Spinal cord (tissue), 10 donors: ENCODE results near the gene ERC1. TPM values are rescaled to one million over a fixed set of nuclear protein-coding genes. Genes with fewer than 3 reads are reported as not detected.
A peak's percentile ranks its signal among the peaks of the same experiment; 100 is the strongest.
"Not testable (repeated sequence)": the region's sequence is repeated elsewhere in the genome, so short reads cannot be mapped to it uniquely, and the experiment has no call there.

Source experiments
- DNase-seq, 6 donors: peaks; one replicate each; pipeline versions ENCODE4 v3.0.0 to v3.0.0-alpha.2; 2013 to 2015; ENCODE audit warnings: low spot score in 6 of 6, low read depth in 4 of 6
- H3K27ac ChIP-seq: one replicate; pipeline ENCODE4 v1.5.1; 2013; ENCODE audit warnings: low read depth, low read length, control low read depth
- H3K27me3 ChIP-seq: one replicate; pipeline ENCODE4 v1.6.1; 2013; ENCODE audit warnings: low read length; ENCODE audit not compliant: control insufficient read depth, insufficient read depth
- H3K36me3 ChIP-seq: one replicate; pipeline ENCODE4 v1.6.1; 2013; ENCODE audit warnings: low read length; ENCODE audit not compliant: control insufficient read depth, insufficient read depth
- H3K4me1 ChIP-seq: one replicate; pipeline ENCODE4 v1.6.1; 2013; ENCODE audit warnings: low read length; ENCODE audit not compliant: control insufficient read depth, insufficient read depth
- H3K4me3 ChIP-seq: one replicate; pipeline ENCODE4 v1.5.1; 2013; ENCODE audit warnings: low read depth, low read length, control low read depth
- H3K9me3 ChIP-seq: one replicate; pipeline ENCODE4 v1.6.1; 2013; ENCODE audit warnings: low read length; ENCODE audit not compliant: control insufficient read depth, insufficient read depth
- WGBS: methylation state at CpG from one replicate; pipeline ENCODE4 v1.1.5; 2013; ENCODE audit warnings: missing lambda C conversion rate; ENCODE audit not compliant: insufficient coverage; 5-methylcytosine and 5-hydroxymethylcytosine counted together
- polyA plus RNA-seq, 2 donors: library from polyadenylated mRNA; unstranded; fragments of 120-200 nt; gene quantifications; one replicate each; pipeline ENCODE4 v1.2.1, GENCODE V29; 2013; ENCODE audit not compliant: insufficient read length in 2 of 2
- total RNA-seq, 2 donors: library from RNA; depleted of rRNA in 1 of 2; stranded (reverse); fragments of 120-200 nt in 1 of 2; fragments of >200 nt in 1 of 2; gene quantifications; one replicate each; pipeline versions ENCODE4 v1.2.3 to v1.2.4, GENCODE V29; 2013 to 2014
- donor health status: healthy.

Gene ERC1
- total and polyA plus RNA-seq, 4 donors = 44.3 to 75.5 (median 47.9) TPM

DNA sequence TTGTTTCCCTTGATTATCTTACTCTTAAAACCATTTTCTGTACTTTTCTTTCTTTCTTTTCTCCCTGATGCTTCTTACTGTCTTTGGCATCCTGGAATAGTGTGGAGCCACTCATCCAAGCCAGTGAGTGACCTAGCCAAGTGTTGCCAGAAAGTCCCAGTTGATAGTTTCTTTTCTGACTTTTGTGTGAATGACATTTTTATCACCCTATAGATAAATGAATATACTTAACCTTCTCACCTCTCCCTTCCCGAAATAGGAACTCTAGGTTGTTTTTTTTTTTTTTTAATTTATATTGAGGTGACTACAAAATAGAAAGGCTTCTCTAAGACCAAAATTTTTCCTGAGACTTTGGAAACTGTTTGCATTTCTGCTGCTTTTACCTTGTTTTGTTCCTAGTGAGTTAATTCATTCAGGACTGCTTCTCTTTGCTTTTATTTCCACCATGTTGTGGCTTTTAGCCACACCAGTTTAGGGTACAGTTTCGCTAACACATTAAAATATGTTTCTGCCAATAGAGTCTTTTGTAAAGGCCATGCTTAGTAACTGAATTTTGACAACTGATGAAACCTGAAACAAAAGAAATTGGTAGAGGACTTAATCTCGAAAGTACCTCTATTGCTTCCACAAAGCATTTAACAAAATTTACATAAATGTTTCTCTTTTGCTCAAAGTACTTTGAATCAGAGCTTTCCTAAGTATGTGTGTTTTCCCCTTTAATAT, 194.6 kb downstream of the ERC1 start:
- H3K27ac ChIP-seq = no peak overlapping the region
- H3K4me3 ChIP-seq = no peak overlapping the region
- peaks cover 12% of the 10 kb centered on the region for H3K36me3 ChIP-seq
- no peaks in the 10 kb centered on the region for H3K27me3 ChIP-seq
- no peaks in the 10 kb centered on the region for H3K9me3 ChIP-seq
- WGBS = no CpG with 5 or more reads among the region's 3 CpGs
- H3K4me1 ChIP-seq = no peaks in the 10 kb centered on the region
- DNase-seq = peak in 1 of 6 donors; percentile 17

DNA sequence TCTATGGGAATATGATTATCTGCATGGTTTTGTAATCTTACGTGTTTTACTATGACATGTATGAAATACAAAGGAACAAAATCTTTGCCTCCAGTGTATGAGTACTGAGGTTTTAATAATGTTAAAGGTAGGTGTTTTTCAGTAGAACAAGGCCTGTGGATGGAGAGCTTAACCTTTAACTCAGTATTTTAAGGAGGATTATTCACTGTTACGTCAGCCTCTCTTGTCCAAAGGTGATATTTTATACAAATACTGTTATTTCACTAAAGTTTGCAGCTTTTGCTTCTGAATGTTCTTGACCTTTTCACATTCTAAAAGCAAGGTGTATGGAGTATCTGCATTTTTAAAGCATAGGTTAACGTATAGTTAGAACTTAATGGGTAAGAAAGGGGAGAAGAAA, 195.3 kb downstream of the ERC1 start:
- Histone ChIP-seq H3K4me3 (no peak overlapping the region), H3K4me1 (no peaks in the 10 kb centered on the region), H3K27ac (no peak overlapping the region), H3K27me3 (no peaks in the 10 kb centered on the region), H3K36me3 (peaks cover 12% of the 10 kb centered on the region), H3K9me3 (no peaks in the 10 kb centered on the region)
- WGBS = no CpG with 5 or more reads among the region's 3 CpGs
- no peak for DNase-seq

DNA sequence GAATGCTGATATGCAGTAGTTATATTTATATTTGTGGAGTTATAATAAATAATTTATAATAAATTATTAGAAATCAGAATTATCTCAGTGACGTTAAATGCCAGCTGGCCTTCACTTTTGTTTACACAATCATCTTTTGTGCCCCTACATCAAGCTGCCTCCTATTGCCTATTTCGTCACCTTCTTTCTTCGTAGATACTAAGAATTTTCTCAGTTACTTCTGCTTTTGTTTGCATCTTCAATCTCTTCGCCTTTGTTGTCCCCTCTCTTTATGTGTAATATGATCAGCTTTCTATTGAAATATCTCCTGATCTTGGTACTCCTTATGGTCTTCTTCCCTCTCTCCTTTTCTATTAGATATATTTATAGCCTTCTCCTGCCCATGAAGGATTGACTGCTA, 197.0 kb downstream of the ERC1 start:
- Histone ChIP-seq H3K9me3 (no peaks in the 10 kb centered on the region), H3K4me1 (no peaks in the 10 kb centered on the region), H3K36me3 (peaks cover 7% of the 10 kb centered on the region), H3K27me3 (no peaks in the 10 kb centered on the region), H3K27ac (no peak overlapping the region), H3K4me3 (no peak overlapping the region)
- no peak for DNase-seq
- WGBS = 86% methylated on average over 1 of the region's 4 CpGs

DNA sequence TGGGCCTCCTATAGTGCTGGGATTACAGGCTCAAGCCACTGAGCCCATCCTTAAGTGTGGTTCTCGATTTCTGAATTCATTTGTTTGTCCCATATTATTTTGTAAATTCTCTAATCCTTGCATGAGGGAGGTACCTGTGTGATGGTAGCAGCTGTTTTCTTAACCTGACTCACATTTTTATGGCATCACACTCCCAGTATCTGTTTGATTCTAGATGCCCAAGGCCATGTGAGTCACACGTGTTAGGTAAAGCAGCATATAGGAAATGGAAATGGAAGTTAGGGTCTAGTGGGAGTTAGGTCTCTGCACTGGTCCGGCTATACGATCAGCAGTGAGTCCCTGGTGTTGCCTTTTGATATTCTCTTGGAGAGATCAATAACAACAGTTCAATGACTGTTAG, 198.1 kb downstream of the ERC1 start:
- H3K27me3 ChIP-seq = no peaks in the 10 kb centered on the region
- no peak overlapping the region for H3K4me3 ChIP-seq
- no peak for DNase-seq
- WGBS = 100% methylated on average over 2 of the region's 4 CpGs
- peaks cover 4% of the 10 kb centered on the region for H3K36me3 ChIP-seq
- no peaks in the 10 kb centered on the region for H3K4me1 ChIP-seq
- H3K9me3 ChIP-seq = no peaks in the 10 kb centered on the region
- H3K27ac ChIP-seq = no peak overlapping the region

DNA sequence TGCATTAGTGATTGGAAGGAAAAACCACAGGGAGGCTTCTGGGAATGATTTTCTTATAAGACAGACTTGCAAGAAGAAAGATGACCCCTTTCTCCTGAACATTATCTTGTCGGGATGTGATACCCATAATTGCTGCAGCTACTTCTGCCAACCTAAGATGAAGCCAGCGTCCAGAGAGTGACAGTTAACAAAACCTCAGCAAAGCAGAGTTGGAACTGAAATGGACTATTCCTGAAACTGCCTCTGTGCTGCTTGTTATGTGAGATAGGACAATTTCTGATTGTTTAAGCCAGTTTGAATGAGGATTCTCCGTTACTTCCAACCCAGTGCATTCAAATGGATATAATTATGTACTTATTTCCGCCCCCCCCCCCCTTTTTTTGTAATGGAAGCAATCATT, 204.5 kb downstream of the ERC1 start:
- H3K4me3 ChIP-seq = no peak overlapping the region
- no CpG with 5 or more reads among the region's 4 CpGs for WGBS
- no peak for DNase-seq
- no peak overlapping the region for H3K27ac ChIP-seq
- H3K9me3 ChIP-seq = no peaks in the 10 kb centered on the region
- no peaks in the 10 kb centered on the region for H3K4me1 ChIP-seq
- H3K27me3 ChIP-seq = no peaks in the 10 kb centered on the region
- peaks cover 4% of the 10 kb centered on the region for H3K36me3 ChIP-seq

DNA sequence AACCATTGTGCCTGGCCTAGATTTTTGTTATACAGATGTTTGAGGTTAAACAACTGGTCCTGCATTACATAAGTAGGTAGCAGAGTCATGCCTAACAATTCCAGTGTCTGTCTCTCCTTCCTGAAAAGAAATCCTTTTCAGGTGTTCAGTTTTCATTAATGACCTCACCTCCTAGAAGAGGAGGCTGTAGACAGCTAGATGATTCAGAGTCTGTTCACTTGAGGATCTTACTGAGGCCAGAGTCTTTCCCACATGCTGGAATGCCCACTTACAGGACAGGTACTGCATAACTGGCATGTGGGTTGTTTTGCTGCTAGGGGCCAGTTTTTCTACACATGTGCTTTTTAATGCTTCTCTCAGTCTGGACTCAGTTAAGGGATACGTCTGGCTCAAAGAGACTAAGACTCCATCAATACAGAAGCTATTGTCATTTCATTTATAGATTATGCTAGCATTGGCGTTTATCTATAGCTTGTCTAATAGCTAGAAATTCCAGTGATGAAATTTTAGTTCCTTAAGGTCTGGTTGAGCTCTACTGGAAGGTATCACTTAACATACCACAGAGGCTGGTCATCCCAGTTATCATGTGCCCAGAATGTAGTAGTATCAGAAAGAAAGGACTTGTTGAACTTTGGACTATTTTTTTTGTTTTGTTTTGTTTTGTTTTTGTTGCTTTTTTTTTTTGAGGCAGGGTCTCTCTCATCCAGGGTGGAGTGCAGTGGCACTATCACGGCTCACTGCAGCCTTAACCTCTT, 206.4 kb downstream of the ERC1 start:
- WGBS = 100% methylated on average over 1 of the region's 3 CpGs
- H3K36me3 ChIP-seq = peaks cover 4% of the 10 kb centered on the region
- no peaks in the 10 kb centered on the region for H3K4me1 ChIP-seq
- H3K27ac ChIP-seq = no peak overlapping the region
- no peak overlapping the region for H3K4me3 ChIP-seq
- H3K9me3 ChIP-seq = no peaks in the 10 kb centered on the region
- DNase-seq = no peak
- H3K27me3 ChIP-seq = no peaks in the 10 kb centered on the region

DNA sequence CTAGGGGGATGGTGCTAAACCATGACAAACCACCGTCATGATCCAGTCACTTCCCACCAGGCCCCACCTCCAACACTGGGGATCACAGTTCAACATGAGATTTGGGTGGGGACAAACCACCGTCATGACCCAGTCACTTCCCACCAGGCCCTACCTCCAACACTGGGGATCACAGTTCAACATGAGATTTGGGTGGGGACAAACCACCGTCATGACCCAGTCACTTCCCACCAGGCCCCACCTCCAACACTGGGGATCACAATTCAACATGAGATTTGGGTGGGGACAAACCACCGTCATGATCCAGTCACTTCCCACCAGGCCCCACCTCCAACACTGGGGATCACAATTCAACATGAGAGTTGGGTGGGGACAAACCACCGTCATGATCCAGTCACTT, 207.8 kb downstream of the ERC1 start:
- H3K9me3 ChIP-seq, H3K4me1 ChIP-seq, H3K27ac ChIP-seq, H3K4me3 ChIP-seq, H3K36me3 ChIP-seq, DNase-seq, H3K27me3 ChIP-seq: not testable (repeated sequence)
- 100% methylated on average over 1 of the region's 5 CpGs for WGBS

DNA sequence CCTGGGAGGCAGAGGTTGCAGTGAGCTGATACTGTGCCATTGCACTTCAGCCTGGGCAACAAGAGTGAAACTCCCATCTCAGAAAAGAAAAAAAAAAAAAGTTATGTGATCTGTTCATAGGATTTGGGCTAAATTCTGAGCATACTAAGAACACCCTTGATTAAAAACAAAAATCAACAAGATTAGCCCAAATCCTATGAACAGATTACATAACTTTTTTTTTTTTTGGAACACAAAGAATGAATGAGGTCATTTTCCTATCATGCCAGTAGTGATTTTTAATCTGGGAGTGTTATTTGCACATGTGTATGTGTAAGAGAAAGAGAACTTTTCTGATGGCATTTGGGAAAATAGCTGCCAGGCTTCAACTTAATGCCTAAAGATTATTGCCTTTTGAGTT, 208.7 kb downstream of the ERC1 start:
- no peaks in the 10 kb centered on the region for H3K4me1 ChIP-seq
- peaks cover 4% of the 10 kb centered on the region for H3K36me3 ChIP-seq
- H3K4me3 ChIP-seq = no peak overlapping the region

DNA sequence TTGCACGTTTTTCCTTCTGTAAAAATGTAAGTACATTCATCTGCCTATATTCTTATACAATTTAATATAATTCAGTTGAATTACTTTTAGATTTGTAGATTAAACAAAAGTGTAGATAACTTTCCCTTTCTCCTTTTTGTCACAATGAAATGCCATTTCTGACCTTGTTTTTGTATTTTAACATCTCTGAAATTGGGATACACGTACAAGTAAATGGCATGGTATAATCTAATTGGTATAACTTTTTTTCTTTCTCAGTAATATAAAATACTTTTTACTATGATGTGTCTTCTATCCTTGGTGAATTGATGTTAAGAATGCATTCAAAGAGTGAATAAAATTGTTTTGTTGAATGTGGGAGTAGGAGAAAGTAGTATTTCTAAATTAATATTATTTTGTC, 210.0 kb downstream of the ERC1 start:
- Histone ChIP-seq H3K4me3 (no peak overlapping the region), H3K4me1 (no peaks in the 10 kb centered on the region), H3K27me3 (no peaks in the 10 kb centered on the region), H3K36me3 (peaks cover 4% of the 10 kb centered on the region), H3K9me3 (no peaks in the 10 kb centered on the region), H3K27ac (no peak overlapping the region)
- no CpG with 5 or more reads among the region's 2 CpGs for WGBS
- DNase-seq = no peak

More for the DNA sequence above, 208.7 kb downstream of the ERC1 start:
- Histone ChIP-seq H3K27me3 (no peaks in the 10 kb centered on the region), H3K27ac (no peak overlapping the region), H3K9me3 (no peaks in the 10 kb centered on the region)
- DNase-seq = no peak

DNA sequence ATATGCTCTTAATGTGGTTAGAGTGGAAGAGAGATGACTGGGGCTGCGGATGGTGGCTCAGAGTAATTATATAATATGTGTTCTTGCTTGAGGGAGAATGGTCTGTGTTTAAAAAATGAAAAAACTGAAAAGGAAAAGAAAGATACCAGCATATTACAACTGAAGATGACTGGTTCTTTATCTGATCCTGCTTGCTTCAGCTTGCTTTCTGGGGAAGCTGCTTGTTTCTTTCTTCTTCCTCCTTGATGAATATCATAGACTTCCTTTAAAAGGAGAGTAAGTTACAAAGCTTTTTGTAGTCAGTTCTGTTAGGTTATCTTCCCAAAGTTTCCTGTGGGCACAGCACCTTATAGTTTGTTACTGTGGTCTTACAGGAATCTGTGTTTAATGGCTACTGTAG, 210.9 kb downstream of the ERC1 start:
- WGBS = 80% methylated on average over 1 of the region's 1 CpG
- Histone ChIP-seq H3K27me3 (no peaks in the 10 kb centered on the region), H3K36me3 (no peaks in the 10 kb centered on the region), H3K4me3 (no peak overlapping the region), H3K9me3 (no peaks in the 10 kb centered on the region), H3K27ac (no peak overlapping the region), H3K4me1 (no peaks in the 10 kb centered on the region)
- DNase-seq = no peak
